ENCODE measurements around the gene HOXC10.

The HOXC10 gene

DNA sequence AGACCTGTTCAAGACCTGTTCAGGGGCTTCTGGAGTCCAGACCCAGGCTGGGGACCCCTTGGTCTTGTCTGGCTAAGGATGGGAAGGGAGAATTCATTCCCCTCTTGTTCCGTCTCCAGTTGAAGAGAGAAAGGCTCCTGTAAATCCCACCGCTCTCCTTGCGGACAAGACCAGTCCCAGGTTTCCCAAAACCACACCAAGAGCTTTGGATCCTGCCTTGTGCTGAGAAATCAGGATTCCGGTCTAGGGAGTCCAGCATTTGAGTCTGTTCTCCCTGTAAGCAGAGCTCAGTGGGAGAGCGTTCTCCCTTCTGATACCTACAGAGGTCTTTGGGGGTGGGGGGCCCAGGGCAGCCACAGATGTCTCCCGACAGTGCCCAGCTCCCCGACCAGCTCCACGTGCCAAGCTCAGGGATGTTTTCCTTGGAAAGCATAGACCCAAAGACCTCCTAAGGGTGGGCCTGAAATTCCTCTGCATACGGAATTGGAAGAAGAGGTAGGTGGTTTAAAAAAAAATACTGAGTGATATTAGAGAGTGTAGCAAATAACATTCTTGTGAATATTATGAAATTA, 44.4 kb upstream of the HOXC10 start:
- H3K4me2 ChIP-seq (ENCODE audit: low read length), result no peak overlapping the region
- no peak overlapping the region for H3K4me3 ChIP-seq (ENCODE audit: low read length)
- H3K9ac ChIP-seq (ENCODE audit: low read length), result no peak overlapping the region

DNA sequence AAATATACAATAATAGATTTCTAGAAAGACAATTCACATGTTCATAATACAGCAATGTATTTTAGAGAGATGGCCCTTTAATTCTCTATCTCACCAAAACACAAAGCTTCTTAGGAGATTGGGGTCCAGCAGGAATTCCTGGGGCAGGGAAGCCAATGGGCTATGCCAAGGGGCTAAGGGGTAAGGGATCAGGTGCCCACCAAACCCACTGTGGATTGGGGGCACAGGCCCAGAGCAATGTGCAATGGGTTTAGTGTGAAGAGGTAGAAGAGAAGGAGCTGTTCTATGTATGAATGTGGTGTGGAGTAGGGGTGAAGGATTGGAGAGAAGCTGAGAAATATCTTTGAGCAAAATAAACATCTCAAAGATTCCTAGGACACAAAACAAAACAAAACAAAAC, 43.8 kb upstream of the HOXC10 start:
- no peaks in the 10 kb centered on the region for H4K20me1 ChIP-seq (ENCODE audit: insufficient read depth, low read length)
- H3K4me2 ChIP-seq (ENCODE audit: low read length), result no peak overlapping the region
- no peak overlapping the region for H3K27ac ChIP-seq (ENCODE audit: low read length)
- H3K36me3 ChIP-seq (replicated peaks; ENCODE audit: low read depth, low read length), result no peaks in the 10 kb centered on the region
- no peak for TF ChIP-seq EZH2phosphoT487 (IDR thresholded peaks at IDR 0.05; ENCODE audit: low read depth)
- TF ChIP-seq, protein P1, sequence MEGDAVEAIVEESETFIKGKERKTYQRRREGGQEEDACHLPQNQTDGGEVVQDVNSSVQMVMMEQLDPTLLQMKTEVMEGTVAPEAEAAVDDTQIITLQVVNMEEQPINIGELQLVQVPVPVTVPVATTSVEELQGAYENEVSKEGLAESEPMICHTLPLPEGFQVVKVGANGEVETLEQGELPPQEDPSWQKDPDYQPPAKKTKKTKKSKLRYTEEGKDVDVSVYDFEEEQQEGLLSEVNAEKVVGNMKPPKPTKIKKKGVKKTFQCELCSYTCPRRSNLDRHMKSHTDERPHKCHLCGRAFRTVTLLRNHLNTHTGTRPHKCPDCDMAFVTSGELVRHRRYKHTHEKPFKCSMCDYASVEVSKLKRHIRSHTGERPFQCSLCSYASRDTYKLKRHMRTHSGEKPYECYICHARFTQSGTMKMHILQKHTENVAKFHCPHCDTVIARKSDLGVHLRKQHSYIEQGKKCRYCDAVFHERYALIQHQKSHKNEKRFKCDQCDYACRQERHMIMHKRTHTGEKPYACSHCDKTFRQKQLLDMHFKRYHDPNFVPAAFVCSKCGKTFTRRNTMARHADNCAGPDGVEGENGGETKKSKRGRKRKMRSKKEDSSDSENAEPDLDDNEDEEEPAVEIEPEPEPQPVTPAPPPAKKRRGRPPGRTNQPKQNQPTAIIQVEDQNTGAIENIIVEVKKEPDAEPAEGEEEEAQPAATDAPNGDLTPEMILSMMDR (IDR thresholded peaks at IDR 0.05; ENCODE audit: low read depth, low read length), result no peak
- no peak overlapping the region for H3K4me3 ChIP-seq (ENCODE audit: low read length)
- no peaks in the 10 kb centered on the region for H3K4me1 ChIP-seq (ENCODE audit: low read length)
- H3K9me3 ChIP-seq (ENCODE audit: insufficient read depth, low read length), result no peaks in the 10 kb centered on the region
- no peaks in the 10 kb centered on the region for H3K79me2 ChIP-seq (ENCODE audit: low read length)
- peaks cover 35% of the 10 kb centered on the region for H3K27me3 ChIP-seq (ENCODE audit: low read depth, low read length)
- H2AFZ ChIP-seq (ENCODE audit: low read depth, low read length), result no peak overlapping the region
- H3K9ac ChIP-seq (ENCODE audit: low read length), result no peak overlapping the region

More for the DNA sequence above, 44.4 kb upstream of the HOXC10 start:
- no peaks in the 10 kb centered on the region for H3K9me3 ChIP-seq (ENCODE audit: insufficient read depth, low read length)
- no peaks in the 10 kb centered on the region for H3K36me3 ChIP-seq (replicated peaks; ENCODE audit: low read depth, low read length)
- H2AFZ ChIP-seq (ENCODE audit: low read depth, low read length), result no peak overlapping the region
- no peaks in the 10 kb centered on the region for H3K79me2 ChIP-seq (ENCODE audit: low read length)
- no peaks in the 10 kb centered on the region for H3K4me1 ChIP-seq (ENCODE audit: low read length)
- no peaks in the 10 kb centered on the region for H4K20me1 ChIP-seq (ENCODE audit: insufficient read depth, low read length)
- no peak for TF ChIP-seq EZH2phosphoT487 (IDR thresholded peaks at IDR 0.05; ENCODE audit: low read depth)
- TF ChIP-seq, protein P1 (IDR thresholded peaks at IDR 0.05; ENCODE audit: low read depth, low read length), result no peak
- peaks cover 31% of the 10 kb centered on the region for H3K27me3 ChIP-seq (ENCODE audit: low read depth, low read length)
- no peak overlapping the region for H3K27ac ChIP-seq (ENCODE audit: low read length)

DNA sequence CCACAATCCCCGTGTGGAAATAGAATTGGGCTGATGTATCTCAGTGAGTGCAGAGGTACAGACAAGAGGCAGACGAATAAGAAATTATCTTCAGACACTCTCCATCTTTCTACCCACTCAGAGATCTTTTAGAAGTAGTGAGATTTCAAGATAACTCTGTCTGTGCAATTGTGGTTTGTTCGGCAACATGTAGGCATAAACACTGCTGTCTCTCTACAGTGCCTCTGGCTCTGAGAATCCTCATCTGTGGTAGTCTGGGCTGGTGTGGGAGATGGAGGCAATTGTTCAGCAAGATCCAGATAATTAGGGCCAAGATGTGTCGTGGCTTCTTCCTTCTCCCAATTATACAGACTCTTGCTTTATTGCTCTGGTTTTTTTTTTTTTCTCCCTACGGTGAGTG, 43.2 kb upstream of the HOXC10 start:
- no peaks in the 10 kb centered on the region for H3K4me1 ChIP-seq (ENCODE audit: low read length)
- H3K9me3 ChIP-seq (ENCODE audit: insufficient read depth, low read length), result no peaks in the 10 kb centered on the region
- H3K9ac ChIP-seq (ENCODE audit: low read length), result no peak overlapping the region
- H3K27me3 ChIP-seq (ENCODE audit: low read depth, low read length), result peaks cover 37% of the 10 kb centered on the region
- no peaks in the 10 kb centered on the region for H3K36me3 ChIP-seq (replicated peaks; ENCODE audit: low read depth, low read length)
- TF ChIP-seq, protein P1 (IDR thresholded peaks at IDR 0.05; ENCODE audit: low read depth, low read length), result no peak
- no peak for TF ChIP-seq EZH2phosphoT487 (IDR thresholded peaks at IDR 0.05; ENCODE audit: low read depth)
- H3K4me3 ChIP-seq (ENCODE audit: low read length), result no peak overlapping the region
- no peak overlapping the region for H3K27ac ChIP-seq (ENCODE audit: low read length)
- no peak overlapping the region for H2AFZ ChIP-seq (ENCODE audit: low read depth, low read length)
- no peaks in the 10 kb centered on the region for H3K79me2 ChIP-seq (ENCODE audit: low read length)
- no peak overlapping the region for H3K4me2 ChIP-seq (ENCODE audit: low read length)
- H4K20me1 ChIP-seq (ENCODE audit: insufficient read depth, low read length), result no peaks in the 10 kb centered on the region

DNA sequence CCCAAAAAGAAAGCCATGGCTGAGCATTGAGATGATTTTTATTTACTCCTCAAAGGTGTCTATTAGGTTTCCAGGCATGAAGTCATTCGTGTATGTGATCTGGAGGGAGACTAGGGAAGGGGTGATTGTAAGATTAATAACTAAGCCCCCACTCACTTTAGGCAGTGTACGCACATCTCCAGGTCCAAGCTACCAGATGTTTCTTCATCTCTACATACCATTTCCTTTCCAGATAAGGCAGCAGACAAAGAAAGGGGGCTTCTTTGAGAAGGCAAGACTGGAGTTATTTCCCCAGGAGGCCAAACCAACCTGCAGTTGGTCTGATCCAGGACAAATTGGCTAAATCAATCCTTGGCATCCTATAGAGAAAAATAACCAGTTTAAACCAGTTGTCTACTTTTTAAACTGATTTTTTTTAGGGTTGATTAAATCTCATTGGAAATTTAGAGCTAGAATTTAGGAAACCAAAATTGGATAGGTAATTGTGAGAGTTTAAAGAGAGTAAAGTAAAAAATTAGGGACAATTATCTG, 42.4 kb upstream of the HOXC10 start:
- Histone ChIP-seq H3K4me2 (ENCODE audit: low read length) (no peak overlapping the region), H3K79me2 (ENCODE audit: low read length) (no peaks in the 10 kb centered on the region), H2AFZ (ENCODE audit: low read depth, low read length) (no peak overlapping the region), H3K4me1 (ENCODE audit: low read length) (no peaks in the 10 kb centered on the region), H3K36me3 (replicated peaks; ENCODE audit: low read depth, low read length) (no peaks in the 10 kb centered on the region), H3K4me3 (ENCODE audit: low read length) (no peak overlapping the region), H3K27ac (ENCODE audit: low read length) (no peak overlapping the region), H3K9ac (ENCODE audit: low read length) (no peak overlapping the region), H3K9me3 (ENCODE audit: insufficient read depth, low read length) (no peaks in the 10 kb centered on the region), H3K27me3 (ENCODE audit: low read depth, low read length) (peaks cover 42% of the 10 kb centered on the region), H4K20me1 (ENCODE audit: insufficient read depth, low read length) (no peaks in the 10 kb centered on the region)
- TF ChIP-seq EZH2phosphoT487 (IDR thresholded peaks at IDR 0.05; ENCODE audit: low read depth), result no peak
- TF ChIP-seq, protein P1 (IDR thresholded peaks at IDR 0.05; ENCODE audit: low read depth, low read length), result no peak
